HEK293T (cell line): ENCODE measurements around the gene PIANP.

Experiments used
- ARNT ChIP-seq: fragments of 450-650 bp; IDR thresholded peaks from 2 replicates; pipeline ENCODE4 v1.6.1; 2017; ENCODE audit warnings: mild to moderate bottlenecking
- BHLHE40 ChIP-seq: fragments of 450-650 bp; IDR thresholded peaks from 2 replicates; pipeline ENCODE4 v1.6.1; 2016; ENCODE audit warnings: mild to moderate bottlenecking, moderate library complexity, borderline replicate concordance
- CTBP1 ChIP-seq: fragments of 450-650 bp; IDR thresholded peaks from 2 replicates; pipeline ENCODE4 v1.6.1; 2016; ENCODE audit warnings: borderline replicate concordance
- ELF4 ChIP-seq: fragments of 450-650 bp; IDR thresholded peaks from 2 replicates; pipeline ENCODE4 v1.6.1; 2017; ENCODE audit warnings: antibody characterized with exemption
- FOXA1 ChIP-seq: fragments of 450-650 bp; IDR thresholded peaks from 2 replicates; pipeline ENCODE4 v1.6.1; 2016; ENCODE audit warnings: mild to moderate bottlenecking
- FOXK2 ChIP-seq: fragments of 450-650 bp; IDR thresholded peaks from 2 replicates; pipeline ENCODE4 v1.6.1; 2016; ENCODE audit warnings: mild to moderate bottlenecking
- FOXM1 ChIP-seq: fragments of 450-650 bp; IDR thresholded peaks from 2 replicates; pipeline ENCODE4 v1.6.1; 2017; ENCODE audit warnings: mild to moderate bottlenecking, borderline replicate concordance
- HDGF ChIP-seq: fragments of 450-650 bp; IDR thresholded peaks from 2 replicates; pipeline ENCODE4 v1.6.1; 2017; ENCODE audit warnings: antibody characterized with exemption, borderline replicate concordance
- LEF1 ChIP-seq: fragments of 450-650 bp; IDR thresholded peaks from 2 replicates; pipeline ENCODE4 v1.6.1; 2017; ENCODE audit warnings: mild to moderate bottlenecking, borderline replicate concordance
- NFRKB ChIP-seq: fragments of 450-650 bp; IDR thresholded peaks from 2 replicates; pipeline ENCODE4 v1.6.1; 2016; ENCODE audit warnings: mild to moderate bottlenecking, moderate library complexity
- SP1 ChIP-seq: fragments of 450-650 bp; IDR thresholded peaks from 2 replicates; pipeline ENCODE4 v1.6.1; 2017
- TARDBP ChIP-seq: fragments of 450-650 bp; IDR thresholded peaks from 2 replicates; pipeline ENCODE4 v1.6.1; 2016
- TF ChIP-seq, protein P1 (sequence below): fragments of 450-650 bp; IDR thresholded peaks from 2 replicates; pipeline ENCODE4 v1.6.1; 2016

- no peak for TF ChIP-seq CTBP1
- no peak for TF ChIP-seq LEF1
- no peak for TF ChIP-seq ELF4
- TF ChIP-seq FOXK2 = no peak
- no peak for TF ChIP-seq FOXA1
- no peak for TF ChIP-seq NFRKB
- TF ChIP-seq HDGF = no peak
- TF ChIP-seq FOXM1 = no peak
- TF ChIP-seq TARDBP = no peak
- TF ChIP-seq, protein P1, sequence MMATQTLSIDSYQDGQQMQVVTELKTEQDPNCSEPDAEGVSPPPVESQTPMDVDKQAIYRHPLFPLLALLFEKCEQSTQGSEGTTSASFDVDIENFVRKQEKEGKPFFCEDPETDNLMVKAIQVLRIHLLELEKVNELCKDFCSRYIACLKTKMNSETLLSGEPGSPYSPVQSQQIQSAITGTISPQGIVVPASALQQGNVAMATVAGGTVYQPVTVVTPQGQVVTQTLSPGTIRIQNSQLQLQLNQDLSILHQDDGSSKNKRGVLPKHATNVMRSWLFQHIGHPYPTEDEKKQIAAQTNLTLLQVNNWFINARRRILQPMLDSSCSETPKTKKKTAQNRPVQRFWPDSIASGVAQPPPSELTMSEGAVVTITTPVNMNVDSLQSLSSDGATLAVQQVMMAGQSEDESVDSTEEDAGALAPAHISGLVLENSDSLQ = no peak
- TF ChIP-seq BHLHE40 = no peak
- no peak for TF ChIP-seq SP1
- no peak for TF ChIP-seq ARNT
Observed at GRCh38 chr12:6698352-6699046, 2.1 kb downstream of the PIANP start.
